Mesothelial cell of epicardium (in vitro differentiated cells): ENCODE measurements around the gene TXNDC5. TPM values are rescaled to one million over a fixed set of nuclear protein-coding genes. Genes with fewer than 3 reads are reported as not detected.

Experiments
- DNase-seq, 2 experiments: peaks; one replicate each; pipeline ENCODE4 v3.0.0; 2021; ENCODE audit warnings: low spot score in 2 of 2; ENCODE audit not compliant: unreplicated experiment in 2 of 2
- H3K27ac Mint-ChIP-seq: 2 replicates; pipeline ENCODE4 v1.8.0; 2021; ENCODE audit warnings: mixed read lengths
- H3K27me3 Mint-ChIP-seq: 2 replicates; pipeline ENCODE4 v1.8.0; 2021; ENCODE audit warnings: low read depth, mixed read lengths
- H3K36me3 Mint-ChIP-seq: 2 replicates; pipeline ENCODE4 v1.8.0; 2021; ENCODE audit warnings: mixed read lengths
- H3K4me1 Mint-ChIP-seq: 2 replicates; pipeline ENCODE4 v1.8.0; 2021; ENCODE audit warnings: mixed read lengths
- H3K4me3 Mint-ChIP-seq: 2 replicates; pipeline ENCODE4 v1.8.0; 2021; ENCODE audit warnings: mild to moderate bottlenecking, moderate library complexity, mixed read lengths
- H3K9me3 Mint-ChIP-seq: 2 replicates; pipeline ENCODE4 v1.8.0; 2021; ENCODE audit warnings: mixed read lengths
- total RNA-seq: library from RNA; stranded (reverse); gene quantifications from 3 replicates; pipeline ENCODE4 v1.2.1, GENCODE V29; 2021
- TF ChIP-seq, protein P1 (sequence below): fragments of 200-600 bp; sonication (generic); IDR thresholded peaks from one replicate; pipeline ENCODE4 v1.5.0; 2021; ENCODE audit warnings: antibody characterized with exemption; ENCODE audit not compliant: unreplicated experiment

Gene TXNDC5
- total RNA-seq, 1 donor from 2014 or later, result 120 TPM

GRCh38 chr6:7832904-7833750 is 77.5 kb downstream of the TXNDC5 start:
- peaks cover 5% of the 10 kb centered on the region for H3K4me1 Mint-ChIP-seq
- no peak for DNase-seq
- H3K4me3 Mint-ChIP-seq, result no peak overlapping the region
- no peaks in the 10 kb centered on the region for H3K36me3 Mint-ChIP-seq
- H3K9me3 Mint-ChIP-seq, result peaks cover 3% of the 10 kb centered on the region
- peaks cover 5% of the 10 kb centered on the region for H3K27me3 Mint-ChIP-seq
- TF ChIP-seq, protein P1, sequence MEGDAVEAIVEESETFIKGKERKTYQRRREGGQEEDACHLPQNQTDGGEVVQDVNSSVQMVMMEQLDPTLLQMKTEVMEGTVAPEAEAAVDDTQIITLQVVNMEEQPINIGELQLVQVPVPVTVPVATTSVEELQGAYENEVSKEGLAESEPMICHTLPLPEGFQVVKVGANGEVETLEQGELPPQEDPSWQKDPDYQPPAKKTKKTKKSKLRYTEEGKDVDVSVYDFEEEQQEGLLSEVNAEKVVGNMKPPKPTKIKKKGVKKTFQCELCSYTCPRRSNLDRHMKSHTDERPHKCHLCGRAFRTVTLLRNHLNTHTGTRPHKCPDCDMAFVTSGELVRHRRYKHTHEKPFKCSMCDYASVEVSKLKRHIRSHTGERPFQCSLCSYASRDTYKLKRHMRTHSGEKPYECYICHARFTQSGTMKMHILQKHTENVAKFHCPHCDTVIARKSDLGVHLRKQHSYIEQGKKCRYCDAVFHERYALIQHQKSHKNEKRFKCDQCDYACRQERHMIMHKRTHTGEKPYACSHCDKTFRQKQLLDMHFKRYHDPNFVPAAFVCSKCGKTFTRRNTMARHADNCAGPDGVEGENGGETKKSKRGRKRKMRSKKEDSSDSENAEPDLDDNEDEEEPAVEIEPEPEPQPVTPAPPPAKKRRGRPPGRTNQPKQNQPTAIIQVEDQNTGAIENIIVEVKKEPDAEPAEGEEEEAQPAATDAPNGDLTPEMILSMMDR, result no peak
- no peak overlapping the region for H3K27ac Mint-ChIP-seq

Other genes with a start within 250 kb of the TXNDC5 start
- gene BMP6, start 184.7 kb downstream of the TXNDC5 start, total RNA-seq, result 3.5 to 4.2 TPM (median 3.6 TPM) in 3 replicates
- 16.5 to 20.9 TPM (median 19.7 TPM) in 3 replicates for gene BLOC1S5, start 153.6 kb upstream of the TXNDC5 start, total RNA-seq
- gene EEF1E1, start 191.8 kb upstream of the TXNDC5 start, total RNA-seq, result 31.1 to 34.0 TPM (median 32.4 TPM) in 3 replicates